B cell (primary cell): ENCODE results near the gene REEP2. TPM values are rescaled to one million over a fixed set of nuclear protein-coding genes. Genes with fewer than 3 reads are reported as not detected.

Experiments
- ATAC-seq: fragments of 200-7000 bp; cut with Tn5 transposase; one replicate; pipeline ENCODE4 v1.10.0; 2021; ENCODE audit warnings: low read depth, mild to moderate bottlenecking, moderate number of reproducible peaks, moderate library complexity
- CTCF ChIA-PET: fragments of 350-600 bp; sonication (Branson Sonifier 250); formaldehyde crosslinking; loops from one replicate; lab custom pipeline; 2021; ENCODE audit warnings: antibody characterized with exemption, inconsistent platforms; lab: Charles Lee
- POLR2A ChIA-PET: fragments of 350-600 bp; sonication (Branson Sonifier 250); formaldehyde crosslinking; loops from one replicate; lab custom pipeline; 2021; ENCODE audit warnings: antibody characterized with exemption; lab: Charles Lee
- DNase-seq: peaks from one replicate; pipeline ENCODE4 v3.0.0; 2013
- H2AFZ ChIP-seq: 2 replicates; pipeline ENCODE4 v1.6.1; 2012; ENCODE audit warnings: mild to moderate bottlenecking, low read depth, low read length; ENCODE audit not compliant: insufficient read depth, poor library complexity, severe bottlenecking
- H3K27ac ChIP-seq, 2 donors: 1 replicate in 1 of 2; 2 replicates in 1 of 2; pipeline ENCODE4 v1.5.1; 2012 to 2013; ENCODE audit warnings: low read length in 2 of 2, mild to moderate bottlenecking in 2 of 2, moderate library complexity in 1 of 2
- H3K27me3 ChIP-seq, 4 experiments: fragments of 200-600 bp in 1 of 4; sonication (generic) in 1 of 4; replicated peaks in 1 of 4; 1 replicate in 2 of 4; 2 replicates in 2 of 4; pipeline versions ENCODE4 v1.6.1 to v1.7.0; 2013 to 2016; ENCODE audit warnings: low read length in 3 of 4, mild to moderate bottlenecking in 2 of 4, mixed read lengths in 1 of 4, moderate library complexity in 1 of 4; ENCODE audit not compliant: insufficient read depth in 4 of 4, control insufficient read depth in 3 of 4; ENCODE audit errors: control extremely low read depth in 1 of 4
- H3K36me3 ChIP-seq, 2 experiments: replicated peaks in 1 of 2; 1 replicate in 1 of 2; 2 replicates in 1 of 2; pipeline versions ENCODE4 v1.6.1 to v1.7.1; 2013; ENCODE audit warnings: low read length in 1 of 2; ENCODE audit not compliant: insufficient read depth in 2 of 2, control insufficient read depth in 1 of 2; ENCODE audit errors: control extremely low read depth in 1 of 2, extremely low read depth in 1 of 2
- H3K4me1 ChIP-seq, 2 donors: fragments of 200-600 bp in 1 of 2; sonication (generic) in 1 of 2; 1 replicate in 1 of 2; 2 replicates in 1 of 2; pipeline versions ENCODE4 v1.5.1 to v1.6.1; 2013 to 2017; ENCODE audit warnings: low read length in 2 of 2; ENCODE audit not compliant: control insufficient read depth in 2 of 2, insufficient read depth in 2 of 2
- H3K4me2 ChIP-seq: replicated peaks from 2 replicates; pipeline ENCODE3; 2012; ENCODE audit warnings: mild to moderate bottlenecking, low read depth, low read length; ENCODE audit not compliant: poor library complexity, severe bottlenecking
- H3K4me3 ChIP-seq, 5 experiments: fragments of 200-600 bp in 1 of 5; sonication (generic) in 1 of 5; 1 replicate in 3 of 5; 2 replicates in 2 of 5; pipeline versions ENCODE4 v1.5.1 to v1.7.0; 2011 to 2016; ENCODE audit warnings: low read length in 4 of 5, mild to moderate bottlenecking in 4 of 5, low read depth in 2 of 5, control low read depth in 1 of 5, moderate library complexity in 1 of 5; ENCODE audit not compliant: insufficient read depth in 1 of 5; ENCODE audit errors: control extremely low read depth in 1 of 5, extremely low read depth in 1 of 5
- H3K79me2 ChIP-seq: fragments of 200-600 bp; sonication (generic); one replicate; pipeline ENCODE4 v1.6.0; 2016; ENCODE audit warnings: low read length; ENCODE audit not compliant: control insufficient read depth, insufficient read depth
- H3K9ac ChIP-seq: fragments of 200-600 bp; sonication (generic); 2 replicates; pipeline ENCODE4 v1.6.1; 2017; ENCODE audit warnings: mild to moderate bottlenecking, low read length, moderate library complexity
- H3K9me3 ChIP-seq, 3 donors: one replicate each; pipeline versions ENCODE4 v1.6.1 to v1.7.1; 2013; ENCODE audit warnings: low read length in 2 of 3; ENCODE audit not compliant: control insufficient read depth in 2 of 3, insufficient read depth in 1 of 3; ENCODE audit errors: control extremely low read depth in 1 of 3
- H4K20me1 ChIP-seq: 2 replicates; pipeline ENCODE4 v1.6.0; 2012; ENCODE audit warnings: mild to moderate bottlenecking, low read length; ENCODE audit not compliant: insufficient read depth, control insufficient read depth, poor library complexity, severe bottlenecking
- H3K27ac Mint-ChIP-seq: one replicate; pipeline ENCODE4 v1.8.0; 2021; ENCODE audit warnings: mixed read lengths
- H3K27me3 Mint-ChIP-seq: one replicate; pipeline ENCODE4 v1.8.0; 2021; ENCODE audit warnings: mixed read lengths
- H3K4me1 Mint-ChIP-seq: one replicate; pipeline ENCODE4 v1.8.0; 2021; ENCODE audit warnings: mixed read lengths
- H3K4me3 Mint-ChIP-seq: one replicate; pipeline ENCODE4 v1.8.0; 2021; ENCODE audit warnings: mixed read lengths
- H3K9me3 Mint-ChIP-seq: one replicate; pipeline ENCODE4 v1.8.0; 2022; ENCODE audit warnings: mixed read lengths; ENCODE audit not compliant: insufficient read depth
- EZH2 ChIP-seq: IDR thresholded peaks from 2 replicates; pipeline ENCODE4 v1.6.1; 2012; ENCODE audit warnings: borderline replicate concordance, low read depth, mild to moderate bottlenecking, moderate library complexity, low read length; ENCODE audit not compliant: insufficient read depth, poor library complexity, severe bottlenecking
- WGBS: methylation state at CpG from one replicate; pipeline ENCODE4 v1.1.5; 2013; ENCODE audit warnings: missing lambda C conversion rate; ENCODE audit not compliant: insufficient coverage; 5-methylcytosine and 5-hydroxymethylcytosine counted together
- intact Hi-C: fragments of 100-400 bp; cut with micrococcal nuclease; formaldehyde crosslinking; loops from one replicate; pipeline ENCODE4 v1.10.0; 2022
- polyA plus RNA-seq: library from polyadenylated mRNA; depleted of rRNA; stranded (reverse); fragments of >200 nt; gene quantifications from 2 replicates; pipeline ENCODE4 v1.2.3, GENCODE V29; 2012
- total RNA-seq, 2 donors: library from RNA; stranded (reverse); fragments of 120-200 nt in 1 of 2; gene quantifications; 1 replicate in 1 of 2; 2 replicates in 1 of 2; pipeline versions ENCODE4 v1.2.3 to v1.2.4, GENCODE V29; 2013 to 2022
- TF ChIP-seq, protein P1 (sequence below): fragments of 200-600 bp; IDR thresholded peaks from one replicate; pipeline ENCODE4 v1.8.0; 2022; ENCODE audit warnings: antibody characterized with exemption, mild to moderate bottlenecking

Gene REEP2
- total and polyA plus RNA-seq, 2 donors (not counting 1 experiment from before 2014, with no cell fraction given): 0.20 TPM; not detected in 1

DNA sequence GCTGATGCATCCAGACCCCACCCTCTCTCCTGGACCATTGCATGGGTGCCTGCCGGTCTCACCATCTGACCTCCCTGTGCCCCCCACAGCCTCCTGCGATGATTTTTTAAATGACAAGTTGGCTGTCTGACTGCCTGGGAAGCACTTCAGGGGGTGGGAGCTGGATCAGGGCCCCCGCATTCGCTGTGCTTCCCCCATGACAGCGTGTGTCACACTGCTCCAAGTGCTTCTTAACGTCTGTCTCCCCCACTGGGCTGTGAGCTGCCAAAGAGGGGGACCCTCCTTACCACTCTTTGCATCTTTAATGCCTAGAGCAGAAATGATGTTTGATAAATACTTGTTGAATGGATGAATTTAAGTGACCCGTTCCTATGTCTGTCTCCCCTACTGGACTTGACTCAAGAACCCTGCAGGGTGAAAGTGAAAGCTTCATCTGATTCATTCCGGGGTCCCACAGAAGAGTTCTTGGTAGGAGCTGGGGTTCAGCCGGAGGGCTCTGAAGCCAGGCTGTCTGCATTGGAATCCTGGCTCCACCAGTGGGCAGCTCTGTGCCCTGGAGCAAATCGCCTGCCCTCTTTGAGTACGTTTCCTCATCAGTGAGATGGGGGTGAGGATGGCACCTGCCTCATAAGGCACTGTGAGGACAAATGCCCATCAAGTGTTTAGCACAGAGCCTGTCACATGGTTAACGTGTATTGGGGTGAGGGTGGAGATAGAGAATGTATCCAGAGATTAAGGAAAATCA lies 18.8 kb downstream of the REEP2 start:
- Histone ChIP-seq H3K4me3 (no peak overlapping the region), H2AFZ (no peak overlapping the region), H3K27ac (no peak overlapping the region), H3K9me3 (peaks cover 0 to 4% (median 0%) of the 10 kb centered on the region in 3 donors), H4K20me1 (no peaks in the 10 kb centered on the region), H3K4me1 (peaks cover 19 to 26% of the 10 kb centered on the region in 2 donors), H3K36me3 (no peaks in the 10 kb centered on the region), H3K4me2 (no peak overlapping the region), H3K27me3 (no peaks in the 10 kb centered on the region), H3K9ac (no peak overlapping the region), H3K79me2 (no peaks in the 10 kb centered on the region)
- 87% methylated on average over 9 of the region's 12 CpGs for WGBS
- Mint-ChIP-seq H3K4me1 (peaks cover 32% of the 10 kb centered on the region), H3K4me3 (no peak overlapping the region), H3K27ac (peak overlapping the region; percentile 53), H3K9me3 (no peaks in the 10 kb centered on the region), H3K27me3 (no peaks in the 10 kb centered on the region)
- ATAC-seq (no peak), DNase-seq (no peak)
- TF ChIP-seq, protein P1, sequence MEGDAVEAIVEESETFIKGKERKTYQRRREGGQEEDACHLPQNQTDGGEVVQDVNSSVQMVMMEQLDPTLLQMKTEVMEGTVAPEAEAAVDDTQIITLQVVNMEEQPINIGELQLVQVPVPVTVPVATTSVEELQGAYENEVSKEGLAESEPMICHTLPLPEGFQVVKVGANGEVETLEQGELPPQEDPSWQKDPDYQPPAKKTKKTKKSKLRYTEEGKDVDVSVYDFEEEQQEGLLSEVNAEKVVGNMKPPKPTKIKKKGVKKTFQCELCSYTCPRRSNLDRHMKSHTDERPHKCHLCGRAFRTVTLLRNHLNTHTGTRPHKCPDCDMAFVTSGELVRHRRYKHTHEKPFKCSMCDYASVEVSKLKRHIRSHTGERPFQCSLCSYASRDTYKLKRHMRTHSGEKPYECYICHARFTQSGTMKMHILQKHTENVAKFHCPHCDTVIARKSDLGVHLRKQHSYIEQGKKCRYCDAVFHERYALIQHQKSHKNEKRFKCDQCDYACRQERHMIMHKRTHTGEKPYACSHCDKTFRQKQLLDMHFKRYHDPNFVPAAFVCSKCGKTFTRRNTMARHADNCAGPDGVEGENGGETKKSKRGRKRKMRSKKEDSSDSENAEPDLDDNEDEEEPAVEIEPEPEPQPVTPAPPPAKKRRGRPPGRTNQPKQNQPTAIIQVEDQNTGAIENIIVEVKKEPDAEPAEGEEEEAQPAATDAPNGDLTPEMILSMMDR: no peak
- no peak for TF ChIP-seq EZH2
- intact Hi-C loops: no loop called here
- CTCF ChIA-PET: interaction anchor here (0.6 to 13.1 kb wide), 3 partner anchors 8 to 122 kb away, joined by 5 to 281 read pairs (median 65); no protein-coding TSS in a partner anchor
- POLR2A ChIA-PET: interaction anchor here (0.6 kb wide), 1 partner anchor 95 kb away, joined by 8 read pairs; no protein-coding TSS in a partner anchor

DNA sequence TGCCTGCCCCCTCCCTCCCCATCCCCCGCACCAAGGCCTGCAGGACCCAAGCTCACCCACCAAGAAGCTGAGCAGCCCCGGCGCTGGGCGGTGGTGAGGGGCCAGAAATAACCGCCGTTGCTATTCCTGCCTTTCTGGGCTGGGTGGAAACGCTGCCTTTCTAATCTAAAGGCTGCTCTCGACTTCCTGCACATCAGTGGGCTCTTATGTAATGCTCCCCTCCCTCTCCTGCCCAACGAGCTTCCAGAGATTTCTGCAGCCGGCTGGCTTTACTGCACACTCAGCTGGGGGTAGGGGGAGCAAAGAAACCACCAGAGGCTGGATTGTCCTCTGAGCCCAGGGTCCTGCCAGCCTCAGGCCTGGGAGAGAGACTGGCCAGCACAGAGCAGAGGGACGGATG lies 19.5 kb downstream of the REEP2 start:
- Histone ChIP-seq H3K27me3 (no peaks in the 10 kb centered on the region), H3K79me2 (no peaks in the 10 kb centered on the region), H3K27ac (no peak overlapping the region), H3K9ac (no peak overlapping the region), H3K4me3 (no peak overlapping the region), H3K36me3 (no peaks in the 10 kb centered on the region), H3K4me1 (peaks cover 19 to 29% of the 10 kb centered on the region in 2 donors), H2AFZ (peak overlapping the region; percentile 55), H3K4me2 (peak overlapping the region; percentile 48), H3K9me3 (peaks cover 0 to 4% (median 0%) of the 10 kb centered on the region in 3 donors), H4K20me1 (no peaks in the 10 kb centered on the region)
- WGBS: 23% methylated on average over 10 of the region's 11 CpGs
- Mint-ChIP-seq H3K27ac (no peak overlapping the region), H3K9me3 (no peaks in the 10 kb centered on the region), H3K4me1 (peaks cover 32% of the 10 kb centered on the region), H3K27me3 (no peaks in the 10 kb centered on the region), H3K4me3 (no peak overlapping the region)
- TF ChIP-seq, protein P1: no peak
- no peak for TF ChIP-seq EZH2
- intact Hi-C loops: no loop called here
- no peak for DNase-seq
- ChIA-PET CTCF (interaction anchor here (9.3 to 13.1 kb wide), 2 partner anchors 9 to 43 kb away, joined by 65 to 281 read pairs; no protein-coding TSS in a partner anchor), POLR2A (interaction anchor here (0.6 kb wide), 1 partner anchor 95 kb away, joined by 8 read pairs; no protein-coding TSS in a partner anchor)
- no peak for ATAC-seq
